Fibroblast of skin of right biceps (primary cell): Measurements from ENCODE around the gene SEC31A.
"Not testable (repeated sequence)": the region's sequence is repeated elsewhere in the genome, so short reads cannot be mapped to it uniquely, and the experiment has no call there.

Source experiments
- DNase-seq: peaks from one replicate; pipeline ENCODE4 v3.0.0-alpha.2; 2013

The SEC31A gene

GRCh38 chr4:82891707-82892466 is 934 bp upstream of the SEC31A start:
- peak; percentile 19 for DNase-seq

GRCh38 chr4:82890528-82890900 is 439 bp downstream of the SEC31A start:
- DNase-seq: no peak

- DNase-seq: peak; percentile 12
These were observed 1.7 kb downstream of the SEC31A start for GRCh38 chr4:82889287-82889686.

GRCh38 chr4:82886147-82886942 is 4.6 kb downstream of the SEC31A start:
- no peak for DNase-seq

- no peak for DNase-seq
These were observed 5.5 kb downstream of the SEC31A start for GRCh38 chr4:82885410-82885809.

GRCh38 chr4:82868572-82868971 is 22.4 kb downstream of the SEC31A start:
- DNase-seq: no peak

- DNase-seq: peak; percentile 46
These were observed 24.1 kb downstream of the SEC31A start for GRCh38 chr4:82866706-82867385.

- DNase-seq: peak; percentile 18
These were observed 24.9 kb downstream of the SEC31A start for GRCh38 chr4:82866033-82866432.

GRCh38 chr4:82865592-82865991 is 25.4 kb downstream of the SEC31A start:
- DNase-seq: peak; percentile 88

- no peak for DNase-seq
These were observed 26.5 kb downstream of the SEC31A start for GRCh38 chr4:82864336-82864979.

GRCh38 chr4:82861529-82861928 is 29.4 kb downstream of the SEC31A start:
- no peak for DNase-seq

GRCh38 chr4:82860487-82860886 is 30.5 kb downstream of the SEC31A start:
- not testable (repeated sequence) for DNase-seq

GRCh38 chr4:82852751-82853285 is 38.1 kb downstream of the SEC31A start:
- DNase-seq: no peak

- DNase-seq: peak; percentile 26
These were observed 38.8 kb downstream of the SEC31A start for GRCh38 chr4:82851885-82852750.

- no peak for DNase-seq
These were observed 39.6 kb downstream of the SEC31A start for GRCh38 chr4:82851318-82851717.

- no peak for DNase-seq
These were observed 40.3 kb downstream of the SEC31A start for GRCh38 chr4:82850684-82851083.

GRCh38 chr4:82848706-82849105 is 42.2 kb downstream of the SEC31A start:
- DNase-seq: no peak

- peak; percentile 24 for DNase-seq
These were observed 48.4 kb downstream of the SEC31A start for GRCh38 chr4:82842593-82842992.

GRCh38 chr4:82839624-82840023 is 51.3 kb downstream of the SEC31A start:
- DNase-seq: no peak

- DNase-seq: peak; percentile 88
These were observed 57.1 kb downstream of the SEC31A start for GRCh38 chr4:82833696-82834313.

- not testable (repeated sequence) for DNase-seq
These were observed 57.9 kb downstream of the SEC31A start for GRCh38 chr4:82833060-82833459.
